RWPE1 (cell line): ENCODE data around the gene AUTS2.

Experiments used
- CTCF ChIA-PET: fragments of 350-600 bp; sonication (Branson Sonifier 250); formaldehyde crosslinking; extraction: SDS; loops from one replicate; lab custom pipeline; 2021; lab: Yijun Ruan, JAX
- POLR2A ChIA-PET: fragments of 400-600 bp; formaldehyde crosslinking; extraction: SDS; loops from one replicate; lab custom pipeline; 2020; ENCODE audit warnings: antibody characterized with exemption; ENCODE audit not compliant: low non-redundant PET; lab: Yijun Ruan, JAX
- DNase-seq: peaks from one replicate; pipeline ENCODE4 v3.0.0; 2012; ENCODE audit warnings: low spot score
- H3K27ac ChIP-seq: fragments of 450-650 bp; 2 replicates; pipeline ENCODE4 v1.5.1; 2017
- TF ChIP-seq, protein P1 (sequence below): fragments of 450-650 bp; conservative IDR thresholded peaks from 2 replicates; pipeline ENCODE4 v1.5.1; 2017; ENCODE audit warnings: low read depth, mild to moderate bottlenecking

AUTS2 gene

DNA sequence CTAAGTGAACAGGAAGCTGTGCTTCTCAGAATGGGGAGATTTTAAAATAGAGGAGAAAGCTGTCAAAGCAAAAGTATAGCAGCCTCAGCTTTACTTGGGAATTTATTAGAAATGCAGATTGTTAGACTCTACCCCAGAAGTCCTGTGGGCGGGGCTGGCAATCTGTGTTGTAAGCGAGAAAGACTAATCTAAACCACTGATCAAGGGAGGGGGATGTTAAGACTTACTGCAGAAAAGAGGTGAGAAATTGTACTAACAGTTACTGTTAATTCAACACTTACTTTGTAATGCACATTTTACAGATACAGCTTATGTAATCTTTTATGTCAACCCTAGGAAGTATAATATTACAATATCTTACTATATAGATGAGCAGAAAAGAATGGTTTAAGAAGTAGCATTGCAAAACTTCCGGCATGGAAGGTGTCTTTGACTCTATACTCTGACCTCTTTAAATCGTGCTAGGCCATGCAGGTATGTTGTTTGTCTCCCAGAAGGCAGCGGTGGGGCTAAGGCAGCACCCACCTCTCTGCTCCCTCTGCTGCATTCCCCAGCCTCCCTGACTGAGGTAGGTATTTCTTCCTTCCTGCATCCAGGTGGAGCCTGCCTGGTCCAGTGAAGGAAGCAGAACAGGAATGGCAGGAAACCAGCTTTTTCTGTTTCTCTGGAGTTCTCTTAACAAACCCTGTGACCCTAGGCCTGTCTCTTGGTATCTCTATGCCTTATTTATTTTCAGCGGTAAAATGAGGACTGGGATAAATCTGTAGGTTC, 462.2 kb downstream of the AUTS2 start:
- TF ChIP-seq, protein P1, sequence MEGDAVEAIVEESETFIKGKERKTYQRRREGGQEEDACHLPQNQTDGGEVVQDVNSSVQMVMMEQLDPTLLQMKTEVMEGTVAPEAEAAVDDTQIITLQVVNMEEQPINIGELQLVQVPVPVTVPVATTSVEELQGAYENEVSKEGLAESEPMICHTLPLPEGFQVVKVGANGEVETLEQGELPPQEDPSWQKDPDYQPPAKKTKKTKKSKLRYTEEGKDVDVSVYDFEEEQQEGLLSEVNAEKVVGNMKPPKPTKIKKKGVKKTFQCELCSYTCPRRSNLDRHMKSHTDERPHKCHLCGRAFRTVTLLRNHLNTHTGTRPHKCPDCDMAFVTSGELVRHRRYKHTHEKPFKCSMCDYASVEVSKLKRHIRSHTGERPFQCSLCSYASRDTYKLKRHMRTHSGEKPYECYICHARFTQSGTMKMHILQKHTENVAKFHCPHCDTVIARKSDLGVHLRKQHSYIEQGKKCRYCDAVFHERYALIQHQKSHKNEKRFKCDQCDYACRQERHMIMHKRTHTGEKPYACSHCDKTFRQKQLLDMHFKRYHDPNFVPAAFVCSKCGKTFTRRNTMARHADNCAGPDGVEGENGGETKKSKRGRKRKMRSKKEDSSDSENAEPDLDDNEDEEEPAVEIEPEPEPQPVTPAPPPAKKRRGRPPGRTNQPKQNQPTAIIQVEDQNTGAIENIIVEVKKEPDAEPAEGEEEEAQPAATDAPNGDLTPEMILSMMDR: no peak
- no peak overlapping the region for H3K27ac ChIP-seq
- ChIA-PET POLR2A (no interaction called here), CTCF (no interaction called here)
- DNase-seq: no peak

DNA sequence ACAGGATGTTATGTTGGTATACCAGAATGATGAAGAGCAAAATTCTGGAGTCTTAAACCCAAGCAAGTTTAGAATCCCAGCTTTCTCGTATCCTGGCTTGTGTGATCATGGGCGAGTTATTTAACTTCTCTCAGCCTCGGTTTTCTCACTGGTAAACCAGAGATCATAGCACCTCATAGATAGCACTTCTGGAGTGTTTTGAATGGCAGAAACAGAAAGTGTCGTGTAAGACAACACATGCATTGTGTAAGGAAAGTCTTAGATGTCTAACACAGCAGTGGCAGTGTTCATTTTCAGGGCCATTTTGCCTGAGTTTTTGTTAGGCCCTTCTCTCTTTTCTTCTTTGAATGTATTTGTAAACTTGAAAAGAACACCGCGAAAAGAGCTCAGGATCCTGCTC, 465.1 kb downstream of the AUTS2 start:
- POLR2A ChIA-PET: no interaction called here
- H3K27ac ChIP-seq: no peak overlapping the region
- TF ChIP-seq, protein P1: no peak
- no peak for DNase-seq
- CTCF ChIA-PET: no interaction called here

DNA sequence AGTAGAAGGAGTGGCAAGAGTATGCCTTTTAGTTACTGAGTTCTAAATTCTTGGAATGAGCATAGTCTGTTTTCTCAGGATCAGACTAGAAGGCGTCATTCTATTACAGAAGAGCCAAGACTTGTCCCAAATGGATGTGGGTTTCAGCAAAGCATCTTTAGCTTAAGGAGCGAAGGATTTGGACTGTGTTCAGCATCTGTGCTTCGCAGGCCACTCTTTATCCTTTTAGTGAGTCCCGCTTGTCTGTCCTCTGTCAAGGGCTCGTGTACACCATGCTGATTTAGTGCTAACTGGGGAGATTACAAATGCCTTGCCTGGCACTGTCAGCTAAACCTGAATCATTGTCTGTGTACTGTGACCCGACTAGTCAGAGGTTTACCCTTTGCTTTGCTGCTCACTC, 465.7 kb downstream of the AUTS2 start:
- TF ChIP-seq, protein P1: no peak
- H3K27ac ChIP-seq: no peak overlapping the region
- no peak for DNase-seq
- CTCF ChIA-PET: no interaction called here
- POLR2A ChIA-PET: no interaction called here

DNA sequence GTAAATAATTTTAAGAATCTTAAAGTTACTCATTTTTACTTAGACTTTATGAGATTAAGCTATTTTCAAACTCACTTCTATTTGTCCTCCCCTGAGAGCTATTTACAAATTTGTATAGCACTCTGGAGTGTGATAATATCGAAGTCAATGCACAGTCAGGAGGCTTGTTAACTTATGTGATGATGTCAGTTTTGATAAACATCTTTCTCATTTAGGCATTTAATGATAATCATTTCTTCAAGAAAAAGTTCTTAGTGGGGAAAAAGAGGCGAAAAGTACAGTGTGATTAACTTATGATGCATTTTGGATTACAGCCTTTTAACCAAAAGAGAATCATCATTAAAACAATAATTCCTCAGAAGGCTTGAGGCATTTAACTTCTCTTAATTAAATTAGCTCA, 468.6 kb downstream of the AUTS2 start:
- POLR2A ChIA-PET: no interaction called here
- TF ChIP-seq, protein P1: no peak
- H3K27ac ChIP-seq: no peak overlapping the region
- CTCF ChIA-PET: interaction anchor here (0.6 kb wide), 1 partner anchor 672 kb away, joined by 4 read pairs; no protein-coding TSS in a partner anchor
- DNase-seq: no peak

DNA sequence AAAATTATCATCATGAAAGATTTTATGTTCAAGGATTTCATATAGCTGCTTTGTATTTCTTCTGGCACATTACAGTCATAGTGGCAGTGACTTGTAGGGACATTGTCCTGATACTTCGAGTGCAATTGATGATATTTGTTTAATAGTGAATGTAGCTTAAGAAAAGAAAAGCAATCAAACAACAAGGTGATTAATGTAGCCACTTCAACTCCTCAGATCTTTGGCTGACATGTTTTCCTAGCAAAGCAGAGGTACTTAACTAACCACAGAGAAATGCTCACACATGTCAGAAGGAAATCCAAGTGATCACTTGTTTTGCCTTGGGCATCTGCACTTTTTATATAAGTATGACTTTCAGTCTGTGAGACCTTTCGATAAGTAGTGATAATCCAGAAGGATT, 470.3 kb downstream of the AUTS2 start:
- ChIA-PET POLR2A (no interaction called here), CTCF (interaction anchor here (0.9 kb wide), 1 partner anchor 10 kb away, joined by 3 read pairs; no protein-coding TSS in a partner anchor)
- H3K27ac ChIP-seq: no peak overlapping the region

DNA sequence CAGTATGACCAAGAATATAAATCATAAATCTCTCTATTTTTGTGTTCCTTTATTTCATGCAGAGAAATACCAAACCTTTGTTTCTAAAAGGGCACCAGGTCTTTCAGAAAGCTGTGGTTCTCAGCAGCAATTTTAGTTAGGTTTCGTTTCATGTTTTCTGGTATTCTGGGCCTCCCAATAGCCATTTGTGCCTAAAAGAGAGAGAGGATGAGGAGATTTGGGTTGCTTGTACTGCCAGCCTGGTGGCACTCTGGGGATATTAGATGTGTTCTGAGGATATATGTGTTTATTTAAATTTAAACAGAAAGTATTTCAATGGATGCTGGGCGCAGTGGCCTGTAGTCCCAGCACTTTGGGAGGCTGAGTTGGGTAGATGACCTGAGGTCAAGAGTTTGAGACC, 471.7 kb downstream of the AUTS2 start:
- CTCF ChIA-PET: no interaction called here
- TF ChIP-seq, protein P1: no peak

More for the DNA sequence above, 470.3 kb downstream of the AUTS2 start:
- TF ChIP-seq, protein P1: no peak
- DNase-seq: no peak

More for the DNA sequence above, 471.7 kb downstream of the AUTS2 start:
- no peak overlapping the region for H3K27ac ChIP-seq
- POLR2A ChIA-PET: no interaction called here
- DNase-seq: no peak
